ENCODE results near the gene C12orf75. TPM values are rescaled to one million over a fixed set of nuclear protein-coding genes. Genes with fewer than 3 reads are reported as not detected.

The C12orf75 gene
- total RNA-seq, 6 experiments from 2014 or later, result 1,007 to 1,412 (median 1,300) TPM

- peak overlapping the region; percentile 59 for H3K4me3 Mint-ChIP-seq
- peak; percentile 84 for DNase-seq
- TF ChIP-seq, protein P1, sequence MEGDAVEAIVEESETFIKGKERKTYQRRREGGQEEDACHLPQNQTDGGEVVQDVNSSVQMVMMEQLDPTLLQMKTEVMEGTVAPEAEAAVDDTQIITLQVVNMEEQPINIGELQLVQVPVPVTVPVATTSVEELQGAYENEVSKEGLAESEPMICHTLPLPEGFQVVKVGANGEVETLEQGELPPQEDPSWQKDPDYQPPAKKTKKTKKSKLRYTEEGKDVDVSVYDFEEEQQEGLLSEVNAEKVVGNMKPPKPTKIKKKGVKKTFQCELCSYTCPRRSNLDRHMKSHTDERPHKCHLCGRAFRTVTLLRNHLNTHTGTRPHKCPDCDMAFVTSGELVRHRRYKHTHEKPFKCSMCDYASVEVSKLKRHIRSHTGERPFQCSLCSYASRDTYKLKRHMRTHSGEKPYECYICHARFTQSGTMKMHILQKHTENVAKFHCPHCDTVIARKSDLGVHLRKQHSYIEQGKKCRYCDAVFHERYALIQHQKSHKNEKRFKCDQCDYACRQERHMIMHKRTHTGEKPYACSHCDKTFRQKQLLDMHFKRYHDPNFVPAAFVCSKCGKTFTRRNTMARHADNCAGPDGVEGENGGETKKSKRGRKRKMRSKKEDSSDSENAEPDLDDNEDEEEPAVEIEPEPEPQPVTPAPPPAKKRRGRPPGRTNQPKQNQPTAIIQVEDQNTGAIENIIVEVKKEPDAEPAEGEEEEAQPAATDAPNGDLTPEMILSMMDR (IDR thresholded peaks at IDR 0.05), result no peak
- peaks cover 89% of the 10 kb centered on the region for H3K4me1 Mint-ChIP-seq (ENCODE audit: low read depth)
- peak overlapping the region; percentile 95 for H3K27ac Mint-ChIP-seq
- H3K27me3 Mint-ChIP-seq (ENCODE audit: insufficient read depth), result peaks cover 3% of the 10 kb centered on the region; the same call in 1 of the 2 replicates
- H3K36me3 Mint-ChIP-seq (ENCODE audit: low read depth), result peaks cover 28% of the 10 kb centered on the region
- H3K9me3 Mint-ChIP-seq, result peaks cover 11% of the 10 kb centered on the region
These were observed 12.4 kb upstream of the C12orf75 start for GRCh38 chr12:105317942-105318621.

DNA sequence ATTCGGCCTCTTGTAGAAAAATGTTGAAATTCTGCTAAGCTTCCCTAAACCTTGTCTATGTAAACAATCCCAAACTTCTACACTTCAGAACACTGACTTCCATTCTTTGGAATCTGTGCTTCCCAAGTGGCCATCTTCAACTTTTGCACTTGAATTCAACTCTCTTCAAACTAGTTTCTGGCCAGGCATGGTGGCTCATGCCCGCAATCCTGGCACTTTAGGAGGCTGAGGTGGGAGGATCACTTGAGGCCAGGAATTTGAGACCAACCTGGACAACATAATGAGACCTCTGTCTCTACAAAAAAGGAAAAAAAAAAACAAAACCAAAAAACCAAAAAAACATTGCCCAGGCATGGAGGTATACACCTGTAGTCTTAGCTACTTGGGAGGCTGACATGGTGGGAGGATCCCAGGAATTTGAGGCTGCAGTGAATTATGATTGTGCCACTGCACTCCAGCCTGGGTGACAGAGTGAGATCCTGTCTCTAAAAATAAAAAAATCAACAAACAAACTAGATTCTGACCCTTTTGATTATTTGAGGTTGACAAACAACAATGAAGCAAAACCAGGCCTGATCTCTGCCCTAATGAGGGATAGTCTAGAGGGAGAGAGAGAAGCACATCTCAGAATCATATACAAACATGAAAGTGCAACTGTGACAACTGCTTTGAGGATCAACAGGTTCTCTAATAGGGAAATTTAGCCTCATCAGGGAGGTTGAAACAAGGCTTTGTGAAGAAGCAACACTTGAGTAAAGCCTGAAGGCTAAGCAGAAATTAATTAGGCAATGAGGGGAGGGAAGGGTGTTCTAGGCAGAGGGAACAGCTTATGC lies 11.6 kb upstream of the C12orf75 start:
- no peak for DNase-seq
- TF ChIP-seq, protein P1 (IDR thresholded peaks at IDR 0.05), result no peak
- peak overlapping the region; percentile 59 for H3K4me3 Mint-ChIP-seq
- peaks cover 6% of the 10 kb centered on the region for H3K9me3 Mint-ChIP-seq
- peak overlapping the region; percentile 95 for H3K27ac Mint-ChIP-seq
- peaks cover 92% of the 10 kb centered on the region for H3K4me1 Mint-ChIP-seq (ENCODE audit: low read depth)
- H3K27me3 Mint-ChIP-seq (ENCODE audit: insufficient read depth), result peaks cover 3% of the 10 kb centered on the region; the same call in 1 of the 2 replicates
- peaks cover 23% of the 10 kb centered on the region for H3K36me3 Mint-ChIP-seq (ENCODE audit: low read depth)

DNA sequence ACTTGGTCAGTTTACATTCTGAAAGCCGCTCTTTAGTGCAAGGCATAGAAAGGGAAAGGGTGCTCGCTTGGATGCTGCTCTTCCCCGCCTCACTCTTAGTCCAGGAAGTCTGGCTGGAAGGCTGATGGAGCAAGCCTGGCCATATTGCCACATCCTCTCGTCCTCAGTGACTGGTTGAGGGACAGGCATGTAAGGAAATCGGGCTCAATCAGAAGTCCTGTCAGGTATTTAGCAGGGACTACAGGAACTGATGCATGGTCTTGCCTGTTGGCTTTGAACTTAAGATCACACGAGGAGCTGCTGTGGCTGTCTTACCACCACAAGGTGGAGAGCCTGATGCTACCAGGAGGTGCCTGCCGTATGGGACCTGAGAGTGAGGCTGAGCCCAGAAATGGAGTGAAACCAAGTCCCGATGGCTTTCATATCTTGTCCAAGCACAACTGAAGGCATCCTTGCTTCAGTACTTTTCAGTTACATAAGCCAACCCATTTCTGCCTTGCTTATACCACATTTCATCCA lies 10.7 kb upstream of the C12orf75 start:
- peaks cover 100% of the 10 kb centered on the region for H3K4me1 Mint-ChIP-seq (ENCODE audit: low read depth)
- H3K36me3 Mint-ChIP-seq (ENCODE audit: low read depth), result peaks cover 15% of the 10 kb centered on the region
- no peak overlapping the region for H3K4me3 Mint-ChIP-seq
- H3K27me3 Mint-ChIP-seq (ENCODE audit: insufficient read depth), result peaks cover 5% of the 10 kb centered on the region; the same call in 1 of the 2 replicates
- H3K9me3 Mint-ChIP-seq, result no peaks in the 10 kb centered on the region
- peak overlapping the region; percentile 95 for H3K27ac Mint-ChIP-seq
- TF ChIP-seq, protein P1 (IDR thresholded peaks at IDR 0.05), result peak; percentile 25; the same call in 1 of the 2 replicates
- no peak for DNase-seq

DNA sequence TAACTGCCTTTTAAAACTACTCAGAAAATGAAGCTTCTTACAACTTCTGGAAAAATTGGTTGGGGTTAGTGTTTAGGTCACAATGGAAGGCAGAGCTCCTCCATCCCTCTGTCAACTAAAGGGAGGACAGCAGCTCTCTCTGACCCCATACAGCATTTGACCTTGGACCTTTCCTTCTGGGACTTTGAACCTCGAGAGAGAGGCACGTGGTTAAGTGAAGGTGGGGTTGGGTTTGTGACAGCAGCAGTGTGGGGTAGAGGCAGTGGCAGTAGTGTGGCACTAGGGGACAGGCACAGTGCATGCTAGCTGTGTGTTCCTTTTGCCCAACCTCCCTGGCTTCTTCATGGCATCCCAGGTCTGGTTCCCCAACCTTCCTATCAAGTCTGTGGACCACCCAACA lies 9.4 kb upstream of the C12orf75 start:
- H3K27me3 Mint-ChIP-seq (ENCODE audit: insufficient read depth), result peaks cover 5% of the 10 kb centered on the region; the same call in 1 of the 2 replicates
- TF ChIP-seq, protein P1 (IDR thresholded peaks at IDR 0.05), result no peak
- H3K4me3 Mint-ChIP-seq, result no peak overlapping the region
- peak overlapping the region; percentile 79 for H3K27ac Mint-ChIP-seq
- no peak for DNase-seq
- H3K36me3 Mint-ChIP-seq (ENCODE audit: low read depth), result peaks cover 10% of the 10 kb centered on the region
- H3K9me3 Mint-ChIP-seq, result no peaks in the 10 kb centered on the region
- H3K4me1 Mint-ChIP-seq (ENCODE audit: low read depth), result peaks cover 100% of the 10 kb centered on the region

DNA sequence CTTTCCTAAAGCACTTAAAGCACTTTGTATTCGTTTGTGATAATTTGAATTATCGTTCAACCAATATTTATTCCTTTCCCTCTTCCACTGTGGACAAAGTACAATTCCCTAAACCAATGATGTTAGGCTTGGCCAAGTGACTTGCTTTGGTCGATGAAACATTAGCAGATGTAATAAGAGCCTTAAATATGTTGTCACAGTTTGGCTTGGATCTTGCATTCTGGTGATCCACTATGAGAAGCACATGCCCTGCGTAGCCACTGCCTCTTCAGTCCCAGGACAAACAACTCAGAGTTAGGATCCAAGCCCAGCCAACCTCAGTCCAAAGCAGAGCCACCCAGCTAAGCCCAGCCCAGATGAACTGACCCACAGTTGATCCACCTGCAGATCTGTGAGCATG lies 8.4 kb upstream of the C12orf75 start:
- Mint-ChIP-seq H3K27ac (peak overlapping the region; percentile 79), H3K4me1 (ENCODE audit: low read depth) (peaks cover 100% of the 10 kb centered on the region), H3K27me3 (ENCODE audit: insufficient read depth) (peaks cover 3% of the 10 kb centered on the region; the same call in 1 of the 2 replicates), H3K4me3 (peak overlapping the region; percentile 46), H3K36me3 (ENCODE audit: low read depth) (peaks cover 10% of the 10 kb centered on the region), H3K9me3 (no peaks in the 10 kb centered on the region)
- TF ChIP-seq, protein P1 (IDR thresholded peaks at IDR 0.05), result no peak
- DNase-seq, result peak; percentile 83
